D721Med (cell line): Measurements from ENCODE around the gene TSHR.
"Not testable (repeated sequence)": the region's sequence is repeated elsewhere in the genome, so short reads cannot be mapped to it uniquely, and the experiment has no call there.

Experiments
- DNase-seq: peaks from one replicate; pipeline ENCODE4 v3.0.0; 2011; ENCODE audit warnings: low spot score; ENCODE audit not compliant: insufficient read length
- FAIRE-seq: peaks from 2 replicates; lab custom pipeline; 2011; peaks lifted over from hg19 to GRCh38; lab: Jason Lieb, UNC
- TF ChIP-seq, protein P1 (sequence below): IDR thresholded peaks from 2 replicates; pipeline ENCODE4 v1.5.1; 2012; ENCODE audit warnings: mild to moderate bottlenecking, control low read depth; ENCODE audit not compliant: insufficient read depth; ENCODE audit errors: missing control alignments

TSHR gene

DNA sequence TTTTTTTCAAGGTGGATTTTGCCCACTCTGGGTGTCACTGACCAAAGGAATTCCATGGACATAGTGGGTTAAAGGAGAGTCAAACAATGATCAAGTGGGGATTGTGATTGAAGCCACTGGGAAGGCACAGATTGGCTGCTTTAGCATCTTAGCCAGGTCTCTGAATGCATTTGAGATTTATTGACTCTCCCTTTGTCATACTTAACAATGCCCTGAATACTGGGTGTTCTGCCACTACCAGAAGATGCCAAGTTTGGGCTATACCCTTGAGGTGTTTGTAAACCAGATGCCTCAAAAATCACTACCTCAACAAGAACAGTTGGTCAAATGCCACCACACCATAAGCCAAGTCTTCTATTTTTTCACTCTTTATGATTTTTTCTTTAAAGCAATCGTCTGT lies 150.5 kb downstream of the TSHR start:
- TF ChIP-seq, protein P1, sequence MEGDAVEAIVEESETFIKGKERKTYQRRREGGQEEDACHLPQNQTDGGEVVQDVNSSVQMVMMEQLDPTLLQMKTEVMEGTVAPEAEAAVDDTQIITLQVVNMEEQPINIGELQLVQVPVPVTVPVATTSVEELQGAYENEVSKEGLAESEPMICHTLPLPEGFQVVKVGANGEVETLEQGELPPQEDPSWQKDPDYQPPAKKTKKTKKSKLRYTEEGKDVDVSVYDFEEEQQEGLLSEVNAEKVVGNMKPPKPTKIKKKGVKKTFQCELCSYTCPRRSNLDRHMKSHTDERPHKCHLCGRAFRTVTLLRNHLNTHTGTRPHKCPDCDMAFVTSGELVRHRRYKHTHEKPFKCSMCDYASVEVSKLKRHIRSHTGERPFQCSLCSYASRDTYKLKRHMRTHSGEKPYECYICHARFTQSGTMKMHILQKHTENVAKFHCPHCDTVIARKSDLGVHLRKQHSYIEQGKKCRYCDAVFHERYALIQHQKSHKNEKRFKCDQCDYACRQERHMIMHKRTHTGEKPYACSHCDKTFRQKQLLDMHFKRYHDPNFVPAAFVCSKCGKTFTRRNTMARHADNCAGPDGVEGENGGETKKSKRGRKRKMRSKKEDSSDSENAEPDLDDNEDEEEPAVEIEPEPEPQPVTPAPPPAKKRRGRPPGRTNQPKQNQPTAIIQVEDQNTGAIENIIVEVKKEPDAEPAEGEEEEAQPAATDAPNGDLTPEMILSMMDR, result no peak
- no peak for FAIRE-seq
- DNase-seq, result no peak

DNA sequence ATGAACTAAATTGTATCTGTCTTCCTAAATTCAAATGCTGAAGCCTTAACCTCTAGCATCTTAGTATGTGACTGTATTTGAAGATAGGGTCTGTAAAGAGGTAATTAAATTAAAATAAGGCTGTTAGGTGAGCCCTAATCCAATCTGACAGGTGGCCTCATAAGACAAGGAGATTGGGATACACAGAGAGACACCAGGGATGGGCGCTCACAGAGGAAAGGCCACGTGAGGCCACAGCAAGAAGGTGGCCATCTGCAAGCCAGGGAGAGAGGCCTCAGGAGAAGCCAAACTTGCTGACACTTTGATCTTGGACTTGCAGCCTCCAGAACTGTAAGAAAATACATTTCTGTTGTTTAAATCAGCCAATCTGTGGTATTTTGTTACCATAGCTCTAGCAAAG lies 154.8 kb downstream of the TSHR start:
- TF ChIP-seq, protein P1, result no peak
- DNase-seq (no peak), FAIRE-seq (no peak)

DNA sequence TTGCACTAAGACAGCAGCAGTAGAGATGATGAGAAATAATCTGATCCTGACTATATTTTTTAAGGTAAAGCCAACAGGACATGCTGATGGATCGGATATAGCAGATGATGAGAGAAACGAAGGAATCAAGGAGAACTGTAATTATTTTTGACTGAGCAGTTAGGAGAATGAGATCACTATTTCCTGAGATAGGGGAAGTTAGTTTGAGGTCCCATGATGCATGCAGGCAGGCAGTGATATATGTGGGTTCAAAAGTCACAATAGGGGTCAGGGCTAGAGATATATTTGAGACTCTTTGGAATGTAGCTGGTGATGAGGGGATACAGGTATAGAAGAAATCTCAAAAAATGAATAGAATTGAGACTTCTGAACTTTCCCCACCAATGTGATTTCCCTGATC lies 157.8 kb downstream of the TSHR start:
- no peak for DNase-seq
- no peak for FAIRE-seq
- TF ChIP-seq, protein P1, result no peak

DNA sequence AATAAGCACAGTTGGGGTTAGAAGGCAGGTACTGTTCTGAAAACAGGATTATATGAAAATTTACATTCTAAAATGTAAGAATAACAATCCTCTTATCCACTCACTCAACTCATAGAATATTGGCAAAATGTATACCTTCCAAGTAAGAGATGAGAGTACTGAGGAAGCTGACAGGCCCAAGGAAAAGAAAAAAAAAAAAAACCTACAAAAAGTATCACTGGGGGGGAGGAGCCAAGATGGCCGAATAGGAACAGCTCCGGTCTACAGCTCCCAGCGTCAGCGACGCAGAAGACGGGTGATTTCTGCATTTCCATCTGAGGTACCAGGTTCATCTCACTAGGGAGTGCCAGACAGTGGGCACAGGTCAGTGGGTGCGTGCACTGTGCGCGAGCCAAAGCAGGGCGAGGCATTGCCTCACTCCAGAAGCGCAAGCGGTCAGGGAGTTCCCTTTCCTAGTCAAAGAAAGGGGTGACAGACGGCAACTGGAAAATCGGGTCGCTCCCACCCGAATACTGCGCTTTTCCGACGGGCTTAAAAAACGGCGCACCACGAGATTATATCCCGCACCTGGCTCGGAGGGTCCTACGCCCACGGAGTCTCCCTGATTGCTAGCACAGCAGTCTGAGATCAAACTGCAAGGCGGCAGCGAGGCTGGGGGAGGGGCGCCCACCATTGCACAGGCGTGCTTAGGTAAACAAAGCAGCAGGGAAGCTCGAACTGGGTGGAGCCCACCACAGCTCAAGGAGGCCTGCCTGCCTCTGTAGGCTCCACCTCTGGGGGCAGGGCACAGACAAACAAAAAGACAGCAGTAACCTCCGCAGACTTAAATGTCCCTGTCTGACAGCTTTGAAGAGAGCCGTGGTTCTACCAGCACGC lies 158.8 kb downstream of the TSHR start:
- not testable (repeated sequence) for FAIRE-seq, DNase-seq

DNA sequence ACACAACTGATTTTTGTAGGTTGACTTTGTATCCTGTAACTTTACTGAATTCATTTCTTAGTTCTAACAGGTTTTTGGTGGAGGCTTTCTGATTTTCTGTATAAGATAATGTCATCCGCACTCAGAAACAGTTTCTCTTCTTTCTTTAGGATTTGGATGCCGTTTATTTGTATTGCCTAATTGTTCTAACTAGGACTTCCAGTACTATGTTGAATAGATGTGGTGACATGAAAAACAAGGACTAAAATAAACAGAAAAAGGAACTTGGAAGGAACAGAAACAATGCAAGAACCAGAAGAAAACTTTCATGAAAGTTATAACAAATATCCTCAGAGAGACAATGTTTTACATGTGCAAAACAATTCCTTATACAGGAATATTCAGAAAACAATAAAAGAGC lies 165.1 kb downstream of the TSHR start:
- no peak for FAIRE-seq
- TF ChIP-seq, protein P1, result no peak
- no peak for DNase-seq

DNA sequence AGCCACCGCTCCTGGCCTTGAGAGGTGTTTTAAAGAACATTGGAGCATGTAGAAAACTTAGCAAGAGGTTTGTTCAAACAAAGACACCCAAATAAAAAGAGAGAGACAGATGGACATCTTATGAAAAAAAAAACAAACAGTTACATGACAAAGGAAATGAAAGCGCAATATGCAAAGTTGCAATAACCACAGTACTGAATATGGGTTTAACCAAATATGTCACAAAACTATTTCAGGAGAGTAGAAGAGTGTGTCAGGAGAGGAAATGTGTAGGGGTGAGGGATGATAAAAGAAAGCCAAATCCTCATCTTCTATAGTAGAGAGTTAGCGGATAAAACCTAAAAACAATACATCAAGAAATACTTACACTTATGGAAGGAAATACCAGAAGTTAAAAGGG lies 166.9 kb downstream of the TSHR start:
- TF ChIP-seq, protein P1, result no peak
- no peak for DNase-seq
- FAIRE-seq, result no peak

DNA sequence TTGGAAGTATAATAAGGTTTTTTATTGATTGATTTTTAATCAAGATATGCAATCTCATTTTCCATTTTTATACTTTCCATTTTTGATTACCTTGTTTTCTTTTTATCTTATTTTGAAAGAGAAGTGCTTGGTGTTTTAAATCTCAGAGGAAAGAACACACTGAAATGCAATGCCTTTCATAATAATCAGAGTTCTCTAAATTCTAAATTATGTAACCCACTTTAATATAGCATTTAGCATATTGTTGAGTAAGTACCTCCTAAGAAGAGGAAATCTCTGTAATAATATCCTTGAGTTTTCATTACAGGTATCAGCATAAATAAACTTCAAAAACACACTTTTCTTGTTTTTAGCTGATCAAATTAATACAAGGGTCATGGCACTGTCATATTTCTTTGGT lies 168.4 kb downstream of the TSHR start:
- FAIRE-seq (no peak), DNase-seq (no peak)
- TF ChIP-seq, protein P1, result no peak
